ENCODE data around the gene SDC4.

The SDC4 gene

DNA sequence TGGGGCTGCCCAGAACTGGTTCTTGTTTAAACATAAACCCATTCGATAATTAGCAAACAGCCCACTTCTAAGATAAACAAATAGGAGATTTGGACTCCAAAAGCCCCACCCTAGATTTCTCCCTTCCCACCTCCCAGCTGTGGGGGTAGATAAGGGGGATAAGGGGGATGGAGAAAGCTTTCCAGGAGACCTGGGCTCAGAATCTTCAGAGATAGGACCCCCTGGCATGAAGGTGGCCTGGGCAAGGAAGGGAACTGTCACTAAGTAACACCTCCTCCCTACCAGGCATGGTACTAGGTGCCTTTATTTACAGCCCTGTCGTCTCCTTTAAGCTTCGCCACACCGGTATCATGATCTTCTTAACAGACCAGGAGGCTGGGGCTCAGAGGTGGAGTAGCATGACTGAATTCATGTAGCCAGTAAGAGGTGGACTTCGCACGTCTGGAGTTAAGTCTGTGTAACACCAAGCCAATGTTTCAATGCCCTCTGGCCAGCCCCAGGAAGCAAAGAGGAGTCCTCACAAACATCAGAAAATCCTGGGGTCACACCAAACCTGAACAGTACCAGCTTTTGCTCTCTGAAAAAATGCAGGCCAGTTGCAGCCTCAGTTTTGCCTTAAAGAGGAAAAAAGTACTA, 4.6 kb downstream of the SDC4 start:
- no peak for DNase-seq (ENCODE audit: low read depth)

DNA sequence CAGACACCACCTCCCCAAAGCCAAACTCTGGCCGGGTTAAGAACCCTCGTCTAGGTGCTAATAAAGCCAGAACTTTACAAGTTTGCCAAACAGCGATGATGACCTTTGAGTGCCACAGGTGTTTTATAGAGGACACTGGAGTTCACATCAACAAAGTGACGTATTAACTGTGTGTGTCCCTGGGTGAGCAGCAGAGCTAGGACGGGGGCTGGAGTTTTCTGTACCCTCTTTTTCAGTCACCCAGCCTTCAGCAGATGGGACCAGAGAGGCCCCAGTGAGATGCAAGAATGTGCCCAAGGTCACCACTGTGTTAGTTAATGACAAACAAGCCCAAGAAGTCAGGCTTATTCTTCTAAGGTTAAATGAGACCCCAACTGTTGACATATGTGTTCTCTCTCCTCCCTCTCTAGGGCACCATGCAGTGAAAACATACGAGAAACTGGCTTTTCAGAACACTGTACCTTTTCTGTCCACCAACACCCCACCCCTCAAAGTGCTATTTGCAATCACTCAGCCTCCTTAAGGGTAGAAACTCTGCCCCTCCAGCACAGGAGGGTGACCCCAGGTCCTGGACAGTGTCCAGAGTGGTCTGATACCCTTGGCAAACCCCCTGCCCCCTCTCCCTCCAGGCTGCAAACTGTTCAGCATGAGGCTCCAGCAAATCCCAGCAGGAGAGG, 5.2 kb downstream of the SDC4 start:
- no peak for DNase-seq (ENCODE audit: low read depth)

DNA sequence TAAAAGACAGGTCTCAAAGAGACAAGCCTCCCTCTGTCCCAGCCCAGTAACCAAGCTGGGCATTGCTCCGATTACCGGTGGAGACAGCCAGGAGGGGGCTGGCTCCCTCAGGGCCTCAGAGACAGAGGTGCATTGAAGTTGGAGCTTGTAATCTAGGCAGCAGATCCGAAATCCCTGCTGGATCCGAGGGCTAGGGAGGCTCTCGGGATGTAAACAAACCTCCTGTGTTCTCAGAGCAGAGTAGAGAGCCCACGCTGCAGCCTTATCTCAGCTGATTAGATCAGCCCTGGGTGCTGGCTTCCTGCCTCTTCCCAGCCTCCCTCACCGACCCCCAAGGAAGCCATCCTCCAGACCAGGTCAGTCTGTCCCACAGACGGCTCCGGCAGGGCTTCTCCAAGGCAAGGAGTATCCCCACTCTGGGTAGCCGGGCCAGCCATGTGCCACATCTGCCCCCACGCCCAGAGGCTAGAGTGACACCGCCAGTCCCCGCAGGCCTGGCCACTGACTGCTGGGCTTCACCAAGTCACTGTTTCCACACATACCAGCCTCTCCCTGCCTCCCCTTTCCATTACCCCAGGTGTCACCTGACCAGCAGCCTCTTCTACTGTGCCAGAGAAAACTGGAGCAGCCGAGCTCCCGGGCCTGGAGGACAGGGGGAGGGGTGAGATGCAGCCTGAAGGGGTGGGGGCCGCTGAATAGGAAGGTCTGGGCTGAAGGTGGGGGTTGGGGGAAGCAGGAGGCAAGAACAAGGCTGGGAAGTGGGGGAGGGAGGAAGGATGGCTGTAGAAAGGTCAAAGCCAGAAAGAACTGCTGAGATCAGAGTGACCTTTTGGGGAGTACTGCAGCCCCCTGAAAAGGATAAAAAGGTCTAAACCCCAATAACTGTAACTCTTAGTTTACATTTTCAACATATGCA, 6.0 kb downstream of the SDC4 start:
- DNase-seq (ENCODE audit: low read depth) = no peak

DNA sequence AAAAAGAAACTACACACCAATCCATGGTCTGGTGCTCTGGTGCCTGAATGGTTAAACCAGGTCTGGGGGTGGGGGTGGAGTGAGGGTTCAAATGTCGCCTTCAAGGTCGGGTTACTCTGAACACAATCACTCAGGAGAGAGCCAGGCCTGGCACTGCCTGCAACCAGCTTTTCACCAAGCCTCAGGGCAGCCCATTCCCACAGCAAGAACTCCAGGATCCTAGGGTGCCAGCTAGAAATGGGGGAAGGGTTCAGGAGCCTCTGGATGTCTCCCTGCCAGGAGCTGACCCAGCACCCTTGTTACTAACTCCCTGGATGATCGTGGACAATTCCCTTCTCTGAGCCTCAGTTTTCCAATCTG, 6.7 kb downstream of the SDC4 start:
- no peak for DNase-seq (ENCODE audit: low read depth)

DNA sequence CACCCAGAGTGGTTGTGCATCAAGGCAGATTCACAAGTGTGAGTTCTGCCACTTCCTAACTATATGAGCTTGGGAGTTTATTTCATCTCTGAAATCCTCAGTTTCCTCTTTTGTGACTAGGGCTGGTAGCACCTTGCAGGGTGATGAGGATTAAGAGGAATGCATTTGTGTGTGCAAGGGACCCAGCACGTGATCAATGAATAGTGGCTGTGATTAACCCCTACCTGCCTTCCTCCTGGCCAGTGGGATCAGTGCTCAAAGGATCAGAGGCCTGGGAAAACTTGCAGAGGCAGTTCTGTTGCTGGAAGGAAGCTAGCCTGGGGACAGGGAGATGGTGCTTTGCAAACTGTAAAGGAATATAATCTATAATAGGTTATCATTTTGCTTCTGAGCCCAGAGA, 7.3 kb downstream of the SDC4 start:
- no peak for DNase-seq (ENCODE audit: low read depth)

DNA sequence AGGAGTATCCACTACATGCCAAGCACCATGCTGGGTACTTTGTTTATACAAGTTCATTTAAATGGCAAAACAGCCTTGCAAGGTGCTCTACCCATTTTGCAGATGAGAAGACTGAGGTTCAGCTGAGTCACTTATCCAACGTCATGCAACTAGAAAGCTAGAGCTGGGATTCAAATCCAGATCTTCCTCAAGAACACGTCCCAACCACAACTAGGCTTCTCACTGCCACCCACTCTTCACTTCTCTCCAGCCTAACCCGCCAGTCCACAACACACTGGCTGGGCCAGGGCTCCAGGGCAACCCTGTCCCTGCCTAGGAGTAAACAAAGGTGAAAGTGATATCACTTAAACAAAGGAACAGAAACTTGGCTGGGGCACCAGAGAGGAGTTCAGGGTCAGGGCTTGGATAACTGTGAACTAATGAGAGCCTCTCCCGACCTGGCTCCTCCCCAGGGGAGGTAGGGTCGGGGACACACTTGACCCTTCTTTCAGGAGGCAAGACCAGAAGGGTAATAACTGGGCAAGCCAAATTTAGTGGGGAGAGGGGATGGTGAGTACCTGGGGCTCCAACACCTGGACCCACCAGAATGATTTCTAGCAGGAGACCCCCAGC, 7.9 kb downstream of the SDC4 start:
- no peak for DNase-seq (ENCODE audit: low read depth)

DNA sequence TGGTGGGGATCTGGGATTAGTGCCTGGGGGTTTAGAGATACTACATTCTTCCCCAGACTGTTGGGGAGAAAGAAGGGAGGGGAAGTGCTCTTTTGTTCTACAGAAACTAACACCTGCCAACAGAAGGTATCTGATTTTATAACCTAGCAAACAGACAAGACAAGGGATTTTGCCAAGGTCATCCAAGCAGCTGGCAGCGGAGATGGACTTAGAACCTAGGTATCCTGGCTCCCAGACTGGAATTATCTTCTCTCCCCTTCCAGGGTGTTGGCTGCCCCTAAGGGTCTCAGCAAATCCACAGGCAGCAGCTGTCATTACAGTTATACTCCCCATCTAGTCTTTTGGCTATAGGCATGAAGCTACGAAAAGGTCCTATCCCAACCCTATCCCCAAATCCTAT, 8.4 kb downstream of the SDC4 start:
- DNase-seq (ENCODE audit: low read depth) = no peak

DNA sequence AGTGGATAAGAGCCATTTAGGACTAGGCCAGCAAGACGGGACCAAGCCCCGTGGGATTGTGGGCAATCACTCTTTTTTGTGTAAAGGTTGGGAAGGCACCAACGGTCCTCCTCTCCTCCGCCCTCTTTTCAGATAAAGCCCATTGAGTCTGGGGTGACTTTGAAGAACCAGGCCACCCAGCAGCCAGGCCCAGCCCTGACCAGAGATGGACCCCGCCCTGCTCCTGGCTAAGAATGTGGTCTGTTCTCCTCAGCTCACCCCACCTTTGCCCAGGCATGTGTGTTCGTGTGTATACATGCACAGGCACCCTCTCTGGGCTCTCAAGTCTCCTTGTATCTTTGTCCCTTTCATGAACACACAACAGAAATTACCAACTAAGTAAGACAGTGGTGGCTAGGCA, 9.1 kb downstream of the SDC4 start:
- no peak for DNase-seq (ENCODE audit: low read depth)

DNA sequence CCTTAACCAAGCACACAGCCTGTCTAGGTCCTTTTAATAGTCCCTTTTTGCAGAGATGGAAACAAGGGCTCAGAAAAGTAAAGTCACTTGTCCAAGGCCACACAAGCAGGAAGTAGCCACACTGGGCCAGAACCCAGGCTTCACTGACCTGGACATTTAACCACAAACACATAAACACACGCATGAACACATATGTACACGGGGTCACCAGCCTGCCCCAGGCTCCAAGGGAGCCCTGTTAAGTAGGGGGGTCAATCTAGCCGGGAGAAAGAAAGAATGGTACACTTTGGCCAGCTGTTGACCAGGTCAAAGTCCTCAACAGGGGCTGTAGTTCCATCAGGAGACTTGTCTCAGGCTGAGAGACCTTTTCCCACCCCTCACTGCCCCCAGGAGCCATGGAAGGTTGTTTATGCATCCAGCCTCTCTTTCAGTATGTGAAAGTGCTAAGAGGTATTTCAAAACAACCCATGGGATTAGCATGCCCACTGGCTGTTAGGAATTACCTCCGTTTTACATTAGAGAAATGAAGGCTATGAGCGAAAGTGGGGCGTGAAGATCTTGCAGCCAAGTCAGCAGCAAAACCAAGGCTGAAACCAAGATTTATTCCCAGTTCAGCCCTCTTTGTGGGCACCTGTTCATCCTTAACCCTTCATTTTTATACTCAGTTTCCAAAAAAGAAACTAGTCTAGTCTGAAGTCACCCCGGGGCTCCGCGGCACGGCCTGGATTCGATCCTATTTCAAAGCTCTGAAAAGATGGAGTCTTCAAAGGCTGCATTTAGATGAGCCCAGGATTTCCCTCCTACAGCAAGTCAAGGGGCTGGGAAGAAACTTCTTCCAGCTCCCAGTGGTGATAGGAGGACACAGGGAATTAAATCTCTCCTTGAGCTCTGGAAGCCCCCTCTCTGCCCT, 9.8 kb downstream of the SDC4 start:
- no peak for DNase-seq (ENCODE audit: low read depth)

DNA sequence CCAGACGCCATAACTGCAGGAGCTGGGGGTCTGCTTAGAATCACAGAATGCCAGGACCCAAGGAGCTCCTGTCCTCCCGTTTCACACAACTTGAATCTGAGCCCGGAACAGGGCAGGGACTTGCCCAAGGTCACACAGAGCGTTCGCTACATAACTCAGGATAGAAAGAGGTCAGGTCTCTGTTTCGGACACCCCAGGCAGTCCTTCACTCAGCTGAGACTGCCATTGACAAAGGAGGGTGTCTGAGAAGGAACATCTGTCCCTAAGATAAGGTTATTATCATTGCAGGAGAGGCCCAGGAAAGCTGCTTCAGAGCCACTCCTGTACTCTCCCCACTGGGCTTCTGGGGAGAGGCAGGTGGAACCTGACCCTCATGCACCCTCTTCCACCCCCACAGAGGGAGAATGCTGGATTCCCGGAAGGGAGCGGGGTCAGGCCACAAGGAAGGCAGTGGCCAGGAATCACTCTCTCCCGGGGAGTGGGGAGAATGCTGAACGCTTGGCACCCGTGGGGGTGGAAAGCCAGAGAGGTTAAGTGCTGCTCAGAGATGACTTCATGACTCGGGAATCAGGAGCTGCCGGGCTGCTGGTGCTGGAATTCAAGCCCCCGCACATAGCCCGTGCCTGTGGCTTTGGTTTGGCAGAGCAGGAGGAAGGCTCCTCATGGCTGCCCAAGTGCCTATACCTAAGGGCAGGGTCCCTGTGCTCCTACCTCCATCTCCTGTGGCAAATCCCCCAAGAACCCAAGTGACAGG, 10.7 kb downstream of the SDC4 start:
- no peak for DNase-seq (ENCODE audit: low read depth)

DNA sequence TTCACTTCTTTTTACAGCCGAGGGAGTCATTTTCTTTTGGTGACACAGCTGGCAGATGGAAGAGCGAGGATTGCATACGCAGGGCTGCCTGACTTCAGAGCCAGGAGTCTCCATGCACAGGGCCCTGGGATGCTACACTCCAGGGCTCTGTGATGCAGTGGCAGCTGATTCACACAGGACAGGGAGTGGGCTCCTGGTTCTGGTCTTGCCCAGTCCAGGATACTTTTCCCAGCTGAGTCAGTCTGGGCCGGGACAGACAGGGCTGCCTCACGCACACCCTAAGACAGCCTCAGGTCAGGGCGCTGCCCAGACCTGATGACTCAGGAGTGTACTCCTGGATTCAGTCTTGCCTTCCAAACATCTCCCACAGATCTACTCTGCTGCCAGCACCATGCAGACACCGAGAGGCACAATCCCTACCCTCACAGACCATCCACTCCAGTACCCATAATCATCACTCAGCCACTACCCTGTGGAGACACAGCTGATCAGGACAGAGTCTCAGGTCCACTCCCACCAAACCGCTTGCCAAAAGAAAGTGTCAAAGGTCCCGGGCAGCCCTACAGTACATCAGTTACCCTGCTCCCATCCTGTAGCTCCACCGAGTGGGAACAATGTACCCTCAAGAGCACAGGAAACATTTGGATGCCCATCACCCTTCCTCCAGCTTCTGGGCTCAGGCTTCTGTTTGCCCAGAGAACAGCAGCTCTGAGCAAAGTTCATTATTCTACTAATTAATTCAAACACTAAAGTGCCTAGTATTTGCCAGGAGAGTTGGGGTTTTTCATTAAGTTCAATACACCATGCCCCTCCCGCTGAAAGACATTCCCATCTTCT, 11.5 kb downstream of the SDC4 start:
- DNase-seq (ENCODE audit: low read depth) = no peak

DNA sequence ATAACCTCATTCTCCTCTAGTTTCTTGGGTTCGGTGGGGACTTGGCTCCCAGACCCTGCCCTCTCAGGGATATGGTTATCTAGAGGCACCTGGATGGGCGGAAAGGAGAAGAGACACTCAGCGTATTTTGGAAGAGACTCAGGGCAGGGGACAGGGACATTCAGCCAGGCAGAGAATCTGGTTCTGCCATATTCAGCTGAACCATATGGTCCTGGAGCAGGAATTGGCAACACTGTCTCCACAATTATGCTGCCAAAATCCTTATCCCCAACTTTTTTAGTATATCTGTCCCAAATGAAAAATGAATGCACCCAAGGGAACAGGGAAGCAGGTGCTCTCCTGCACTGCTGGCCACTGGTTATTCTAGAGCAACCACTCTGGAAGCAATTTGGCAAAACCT, 17.7 kb downstream of the SDC4 start:
- DNase-seq (ENCODE audit: low read depth) = no peak

DNA sequence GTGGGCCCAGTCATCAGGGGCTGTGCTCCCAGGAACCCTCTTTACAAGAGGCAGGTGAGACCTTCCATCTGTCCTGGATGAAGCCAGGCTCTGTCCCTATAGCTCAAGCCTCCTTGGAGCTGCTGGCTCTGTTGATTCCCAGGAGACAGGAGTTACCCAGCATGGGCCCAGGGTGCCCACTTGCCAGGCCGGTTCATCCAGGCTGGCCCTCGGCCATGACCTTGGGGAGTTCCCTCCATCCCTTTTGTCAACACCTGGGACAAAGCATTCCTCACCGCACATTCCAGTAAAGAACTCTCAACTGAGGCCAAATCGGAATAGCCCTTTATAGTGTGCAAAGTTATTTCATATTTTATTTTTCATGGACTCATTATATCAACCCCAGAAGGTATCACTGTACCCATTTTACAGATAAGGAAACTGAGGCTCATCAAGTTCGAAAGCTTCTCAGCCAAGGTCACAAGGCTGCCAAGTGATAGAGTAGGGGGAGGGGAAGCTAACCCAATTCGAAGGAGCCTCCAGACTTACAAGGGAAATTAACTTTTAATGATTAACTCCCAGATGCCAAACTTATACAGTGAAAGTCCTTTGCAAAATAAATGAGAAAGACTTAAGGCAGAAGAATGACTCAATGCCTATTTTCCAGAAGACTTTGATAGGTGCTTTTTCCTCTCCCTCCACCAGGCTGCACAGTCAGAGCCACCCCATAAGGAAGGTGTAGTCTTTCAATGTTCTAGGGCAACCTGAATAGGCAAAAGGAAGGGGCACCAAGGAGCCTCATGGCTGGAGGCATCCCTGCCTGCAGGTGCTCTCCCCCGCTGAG, 18.5 kb downstream of the SDC4 start:
- no peak for DNase-seq (ENCODE audit: low read depth)

DNA sequence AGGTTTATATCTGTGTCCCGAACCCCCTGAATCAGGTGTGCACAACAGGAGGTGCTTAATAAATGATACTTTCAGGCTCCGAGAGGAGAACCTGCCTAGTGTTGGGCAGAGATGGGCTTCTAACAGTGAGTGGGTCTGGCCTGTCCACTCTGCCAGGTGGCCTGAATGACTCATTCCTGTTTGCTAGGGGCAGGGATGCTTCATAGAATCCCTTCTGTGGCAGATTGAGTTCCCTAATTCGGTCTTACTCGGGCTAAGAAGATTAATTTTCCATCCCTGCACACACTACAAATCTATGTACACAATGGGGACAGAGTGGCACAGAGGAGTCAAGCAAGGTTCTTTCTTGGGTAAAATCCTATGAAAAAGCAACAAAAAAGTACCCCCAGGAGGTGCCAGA, 19.8 kb downstream of the SDC4 start:
- no peak for DNase-seq (ENCODE audit: low read depth)

DNA sequence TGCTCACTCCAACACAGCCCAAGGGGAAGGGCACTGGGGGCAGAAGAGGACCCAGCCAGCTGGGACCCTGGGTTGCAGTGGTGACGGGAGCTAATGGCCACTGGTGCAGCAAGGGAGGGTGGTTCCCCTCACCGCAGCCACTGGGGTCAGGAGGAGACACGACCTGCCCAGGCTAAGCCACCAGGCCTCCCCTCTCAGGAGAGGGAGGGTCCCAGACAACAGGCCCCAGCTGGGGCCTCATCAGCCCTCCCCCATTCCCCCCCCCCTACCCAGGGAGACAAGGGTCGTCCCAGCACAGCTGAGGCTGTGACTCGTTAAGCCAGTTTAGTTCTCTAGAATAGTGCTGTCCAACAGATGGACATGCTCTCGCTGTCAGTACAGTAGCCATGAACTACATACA, 22.9 kb downstream of the SDC4 start:
- no peak for DNase-seq (ENCODE audit: low read depth)

DNA sequence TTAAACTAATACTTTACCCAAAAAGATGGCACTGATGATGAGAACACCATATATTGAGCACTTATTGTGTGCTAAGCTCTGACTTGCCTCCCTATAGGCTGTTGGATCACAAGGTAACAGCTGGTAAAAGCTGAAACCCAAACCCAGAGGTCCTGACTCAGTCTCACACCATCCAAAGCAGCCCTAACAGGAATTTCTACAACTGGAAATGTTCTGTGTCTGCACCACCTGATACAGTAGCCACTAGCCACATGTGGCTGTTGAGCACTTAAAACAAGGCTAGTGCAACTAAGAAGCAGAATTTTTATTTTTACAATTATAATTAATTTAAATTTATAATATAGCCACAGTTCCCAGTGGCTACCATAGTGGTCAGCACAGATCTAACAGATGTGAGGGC, 24.5 kb downstream of the SDC4 start:
- no peak for DNase-seq (ENCODE audit: low read depth)

DNA sequence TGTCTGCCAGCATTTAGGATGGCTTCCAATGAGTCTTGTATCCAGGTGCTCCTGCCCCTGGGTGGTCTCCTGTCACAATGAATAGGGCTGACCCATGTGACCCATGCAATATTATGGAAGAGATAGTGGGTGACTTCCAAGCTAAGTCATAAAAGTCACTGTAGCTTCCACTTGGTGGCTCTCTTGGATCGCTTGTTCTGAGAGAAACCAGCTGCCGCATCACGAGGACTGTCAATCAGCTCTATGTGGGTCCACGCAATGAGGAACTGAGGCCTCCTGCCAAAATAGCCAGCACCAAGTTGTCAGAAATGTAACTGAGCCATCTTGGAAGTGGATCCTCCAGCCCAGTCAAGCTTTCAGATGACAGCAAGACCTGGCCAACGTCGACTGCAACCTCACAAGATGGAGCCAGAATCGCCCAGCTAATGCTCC, 25.3 kb downstream of the SDC4 start:
- DNase-seq (ENCODE audit: low read depth) = no peak

DNA sequence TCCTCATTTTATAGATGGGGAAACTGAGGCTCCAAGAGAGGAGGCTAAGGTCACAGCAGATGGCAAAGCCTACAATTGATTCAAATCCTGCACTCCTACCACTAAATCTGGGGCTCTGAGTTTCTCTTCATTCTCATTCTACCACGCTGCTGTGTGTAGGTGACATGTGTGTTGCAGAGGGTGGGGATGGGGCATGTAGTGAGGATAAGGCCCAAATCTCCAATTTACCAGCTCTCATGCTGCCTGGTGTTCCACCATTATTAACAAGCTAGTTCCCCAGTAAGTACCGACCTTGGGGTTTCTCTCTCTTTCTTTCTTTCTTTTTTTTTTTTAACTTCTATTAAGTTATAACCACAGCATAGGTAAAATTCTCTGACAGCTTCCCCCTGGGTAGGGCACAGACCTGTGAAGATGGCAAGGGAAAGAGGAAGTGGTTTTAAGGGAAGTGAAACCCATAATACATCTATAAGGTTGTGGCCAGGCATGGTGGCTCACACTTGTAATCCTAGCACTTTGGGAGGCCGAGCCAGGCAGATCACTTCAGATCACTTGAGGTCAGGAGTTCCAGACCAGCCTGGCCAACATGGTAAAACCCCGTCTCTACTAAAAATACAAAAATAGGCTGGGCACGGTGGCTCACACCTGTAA, 27.2 kb downstream of the SDC4 start:
- DNase-seq (ENCODE audit: low read depth) = no peak

DNA sequence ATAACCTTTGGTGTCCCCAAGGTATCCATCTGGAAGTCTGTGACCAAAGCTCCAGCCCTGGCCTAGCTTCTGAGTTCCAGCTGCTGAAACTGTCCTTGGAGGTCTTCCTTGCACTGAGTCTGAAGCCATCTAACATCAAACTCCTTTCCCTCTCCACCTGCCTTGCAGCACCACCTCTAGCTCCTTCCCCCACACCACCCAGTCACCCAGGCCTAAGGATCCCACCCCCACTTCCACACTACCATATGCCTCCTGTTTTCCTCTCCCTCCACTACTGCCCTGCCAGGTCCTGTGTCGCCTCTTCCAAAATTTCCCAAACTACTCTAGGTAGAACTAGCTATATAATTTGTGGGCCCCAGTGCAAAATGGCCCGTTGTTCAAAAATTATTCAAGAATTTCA, 29.3 kb downstream of the SDC4 start:
- no peak for DNase-seq (ENCODE audit: low read depth)

All from activated T-cell treated with anti-CD3 and anti-CD28 coated beads for 48 hours (primary cell).